ENCODE data around the gene NOS1AP.

NOS1AP gene

GRCh38 chr1:162068301-162068700 is 1.2 kb upstream of the NOS1AP start:
- DNase-seq (ENCODE audit: low read depth) = no peak
- H3K4me3 ChIP-seq (ENCODE audit: low read depth, low read length) = no peak overlapping the region
- TF ChIP-seq CTCF (conservative IDR thresholded peaks at IDR 0.05; ENCODE audit: low read depth, low read length) = no peak

- DNase-seq (ENCODE audit: low read depth) = no peak
- peak overlapping the region; percentile 76 for H3K4me3 ChIP-seq (ENCODE audit: low read depth, low read length)
- TF ChIP-seq CTCF (conservative IDR thresholded peaks at IDR 0.05; ENCODE audit: low read depth, low read length) = no peak
Observed at GRCh38 chr1:162070094-162070748, 730 bp downstream of the NOS1AP start.

GRCh38 chr1:162070825-162071224 is 1.3 kb downstream of the NOS1AP start:
- peak overlapping the region; percentile 76 for H3K4me3 ChIP-seq (ENCODE audit: low read depth, low read length)
- no peak for DNase-seq (ENCODE audit: low read depth)
- TF ChIP-seq CTCF (conservative IDR thresholded peaks at IDR 0.05; ENCODE audit: low read depth, low read length) = no peak

GRCh38 chr1:162072740-162073139 is 3.2 kb downstream of the NOS1AP start:
- TF ChIP-seq CTCF (conservative IDR thresholded peaks at IDR 0.05; ENCODE audit: low read depth, low read length) = no peak
- no peak overlapping the region for H3K4me3 ChIP-seq (ENCODE audit: low read depth, low read length)
- DNase-seq (ENCODE audit: low read depth) = no peak

- peak; percentile 28 for DNase-seq (ENCODE audit: low read depth)
- TF ChIP-seq CTCF (conservative IDR thresholded peaks at IDR 0.05; ENCODE audit: low read depth, low read length) = no peak
- H3K4me3 ChIP-seq (ENCODE audit: low read depth, low read length) = no peak overlapping the region
Observed at GRCh38 chr1:162074276-162075005, 5.0 kb downstream of the NOS1AP start.

GRCh38 chr1:162075862-162076261 is 6.4 kb downstream of the NOS1AP start:
- H3K4me3 ChIP-seq (ENCODE audit: low read depth, low read length) = no peak overlapping the region
- DNase-seq (ENCODE audit: low read depth) = no peak
- no peak for TF ChIP-seq CTCF (conservative IDR thresholded peaks at IDR 0.05; ENCODE audit: low read depth, low read length)

Data from choroid plexus epithelial cell (primary cell).